PC-3 (cell line): Measurements from ENCODE around the gene CABCOCO1. TPM values are rescaled to one million over a fixed set of nuclear protein-coding genes. Genes with fewer than 3 reads are reported as not detected.

Source experiments
- ATAC-seq: fragments of 200-7000 bp; cut with Tn5 transposase; 2 replicates; pipeline ENCODE4 v1.9.1; 2020; ENCODE audit warnings: mild to moderate bottlenecking, moderate library complexity
- BruUV-seq: library from RNA; stranded (reverse); fragments of 400-500 nt; replicated peaks from 2 replicates; lab custom pipeline; 2021; lab: Mats Ljungman, UMichigan
- CTCF ChIA-PET: fragments of 300-600 bp; sonication (Branson Sonifier 250); formaldehyde crosslinking; loops from one replicate; lab custom pipeline; 2022; ENCODE audit warnings: antibody characterized with exemption; lab: Charles Lee
- POLR2A ChIA-PET: fragments of 300-600 bp; sonication (Branson Sonifier 250); formaldehyde crosslinking; loops from one replicate; lab custom pipeline; 2022; ENCODE audit warnings: antibody characterized with exemption; ENCODE audit not compliant: unreplicated experiment; lab: Charles Lee
- DNase-seq: peaks from one replicate; pipeline ENCODE4 v3.0.0-alpha.2; 2015
- H2AFZ ChIP-seq: fragments of 300-600 bp; sonication (generic); 2 replicates; pipeline ENCODE4 v1.6.0; 2016; ENCODE audit warnings: antibody characterized with exemption, low read length
- H3F3A ChIP-seq: fragments of 300-600 bp; sonication (generic); one replicate; pipeline ENCODE4 v1.6.0; 2017; ENCODE audit warnings: antibody characterized with exemption, low read length, control low read depth, mild to moderate bottlenecking; ENCODE audit not compliant: unreplicated experiment
- H3K27ac ChIP-seq: fragments of 300-600 bp; sonication (generic); 2 replicates; pipeline ENCODE4 v1.5.1; 2016; ENCODE audit warnings: mild to moderate bottlenecking, low read length
- H3K27me3 ChIP-seq: fragments of 300-600 bp; sonication (generic); 2 replicates; pipeline ENCODE4 v1.6.1; 2016; ENCODE audit warnings: low read length, mixed read lengths
- H3K36me3 ChIP-seq: fragments of 300-600 bp; sonication (generic); 2 replicates; pipeline ENCODE4 v1.6.1; 2016; ENCODE audit warnings: low read depth, mixed run types, low read length, mixed read lengths
- H3K4me1 ChIP-seq: fragments of 300-600 bp; sonication (generic); 2 replicates; pipeline ENCODE4 v1.5.1; 2016; ENCODE audit warnings: low read length; ENCODE audit not compliant: insufficient read depth
- H3K4me2 ChIP-seq: fragments of 300-600 bp; sonication (generic); 2 replicates; pipeline ENCODE4 v1.6.0; 2016; ENCODE audit warnings: low read length
- H3K4me3 ChIP-seq: fragments of 300-600 bp; sonication (generic); 2 replicates; pipeline ENCODE4 v1.5.1; 2016; ENCODE audit warnings: mild to moderate bottlenecking, low read length, mixed read lengths
- H3K79me2 ChIP-seq: fragments of 300-600 bp; sonication (generic); 2 replicates; pipeline ENCODE4 v1.6.1; 2017; ENCODE audit warnings: low read length, mixed read lengths
- H3K9ac ChIP-seq: fragments of 300-600 bp; sonication (generic); 2 replicates; pipeline ENCODE4 v1.6.0; 2016; ENCODE audit warnings: mild to moderate bottlenecking, low read length
- H3K9me2 ChIP-seq: fragments of 300-600 bp; sonication (generic); replicated peaks from 2 replicates; pipeline ENCODE4 v1.6.1; 2016; ENCODE audit warnings: mixed run types, low read length, mixed read lengths
- H3K9me3 ChIP-seq: fragments of 300-600 bp; sonication (generic); 2 replicates; pipeline ENCODE4 v1.6.1; 2016; ENCODE audit warnings: low read length, mixed read lengths
- H4K20me1 ChIP-seq: fragments of 300-600 bp; sonication (generic); 2 replicates; pipeline ENCODE4 v1.6.1; 2016; ENCODE audit warnings: low read length, mixed read lengths
- CTCF ChIP-seq: fragments of 300-600 bp; sonication (generic); conservative IDR thresholded peaks from 2 replicates; pipeline ENCODE4 v1.5.1; 2017; ENCODE audit warnings: antibody characterized with exemption, low read depth, mild to moderate bottlenecking, low read length
- EZH2 ChIP-seq: fragments of 300-600 bp; sonication (generic); IDR thresholded peaks from one replicate; pipeline ENCODE4 v1.6.1; 2017; ENCODE audit warnings: antibody characterized with exemption, mild to moderate bottlenecking, low read length; ENCODE audit not compliant: unreplicated experiment
- EZH2phosphoT487 ChIP-seq: fragments of 300-600 bp; sonication (generic); IDR thresholded peaks from 2 replicates; pipeline ENCODE4 v1.6.1; 2018; ENCODE audit warnings: mild to moderate bottlenecking, antibody characterized with exemption, low read length, borderline replicate concordance
- intact Hi-C: fragments of 100-400 bp; cut with micrococcal nuclease; formaldehyde crosslinking; loops from 2 replicates; pipeline ENCODE4 v1.9.0; 2023
- total RNA-seq: library from RNA; depleted of rRNA; stranded (reverse); fragments of >200 nt; gene quantifications from 2 replicates; pipeline ENCODE4 v1.2.3, GENCODE V29; 2014

Gene CABCOCO1
- total RNA-seq, 1 experiment from 2014 or later = not detected

- Histone ChIP-seq H3K9me3 (no peaks in the 10 kb centered on the region), H3K4me2 (peak overlapping the region; percentile 4; the same call in 1 of the 2 replicates), H3F3A (no peaks in the 10 kb centered on the region), H4K20me1 (no peaks in the 10 kb centered on the region), H3K27ac (no peak overlapping the region), H3K4me3 (no peak overlapping the region), H3K9ac (no peak overlapping the region), H2AFZ (no peak overlapping the region), H3K36me3 (no peaks in the 10 kb centered on the region), H3K79me2 (no peaks in the 10 kb centered on the region), H3K4me1 (peaks cover 23% of the 10 kb centered on the region), H3K9me2 (no peaks in the 10 kb centered on the region), H3K27me3 (no peaks in the 10 kb centered on the region)
- BruUV-seq = no TSS peak
- TF ChIP-seq CTCF (no peak), EZH2 (no peak), EZH2phosphoT487 (no peak)
- DNase-seq = peak; percentile 72
- ATAC-seq = peak; percentile 82
- intact Hi-C loops = loop anchor here (1.0 to 2.0 kb wide), 4 partner anchors 14 to 106 kb away; no protein-coding TSS in a partner anchor
- CTCF ChIA-PET = no interaction called here
- POLR2A ChIA-PET = interaction anchor here (0.9 kb wide), 1 partner anchor 144 kb away, joined by 3 read pairs; no protein-coding TSS in a partner anchor
These were observed 131.3 kb downstream of the CABCOCO1 start for GRCh38 chr10:61793760-61794703.

GRCh38 chr10:61795147-61795546 is 132.4 kb downstream of the CABCOCO1 start:
- Histone ChIP-seq H3F3A (no peaks in the 10 kb centered on the region), H2AFZ (no peak overlapping the region), H3K9ac (no peak overlapping the region), H3K9me2 (no peaks in the 10 kb centered on the region), H4K20me1 (no peaks in the 10 kb centered on the region), H3K79me2 (no peaks in the 10 kb centered on the region), H3K4me1 (peaks cover 23% of the 10 kb centered on the region), H3K9me3 (no peaks in the 10 kb centered on the region), H3K4me3 (no peak overlapping the region), H3K27me3 (no peaks in the 10 kb centered on the region), H3K36me3 (no peaks in the 10 kb centered on the region), H3K4me2 (no peak overlapping the region), H3K27ac (no peak overlapping the region)
- ATAC-seq (no peak), DNase-seq (no peak)
- TF ChIP-seq EZH2phosphoT487 = no peak
- TF ChIP-seq CTCF = no peak
- no peak for TF ChIP-seq EZH2
- BruUV-seq = no TSS peak
- CTCF ChIA-PET = no interaction called here
- POLR2A ChIA-PET = interaction anchor here (0.9 kb wide), 1 partner anchor 142 kb away, joined by 3 read pairs; no protein-coding TSS in a partner anchor
- intact Hi-C loops = no loop called here

GRCh38 chr10:61795551-61795950 is 132.8 kb downstream of the CABCOCO1 start:
- H3K79me2 ChIP-seq = no peaks in the 10 kb centered on the region
- peak; percentile 29; the same call in 1 of the 2 replicates for ATAC-seq
- H3K9ac ChIP-seq = no peak overlapping the region
- peak; percentile 45 for DNase-seq
- peaks cover 23% of the 10 kb centered on the region for H3K4me1 ChIP-seq
- intact Hi-C loops = no loop called here
- no TSS peak for BruUV-seq
- H3K27ac ChIP-seq = no peak overlapping the region
- POLR2A ChIA-PET = no interaction called here
- no peak overlapping the region for H3K4me2 ChIP-seq
- H3K9me3 ChIP-seq = no peaks in the 10 kb centered on the region
- H3K9me2 ChIP-seq = no peaks in the 10 kb centered on the region
- no peak overlapping the region for H2AFZ ChIP-seq
- no peaks in the 10 kb centered on the region for H3F3A ChIP-seq
- no peak overlapping the region for H3K4me3 ChIP-seq
- no peaks in the 10 kb centered on the region for H3K36me3 ChIP-seq
- TF ChIP-seq EZH2 (no peak), CTCF (peak; percentile 64)
- no peaks in the 10 kb centered on the region for H3K27me3 ChIP-seq
- no peaks in the 10 kb centered on the region for H4K20me1 ChIP-seq
- CTCF ChIA-PET = no interaction called here
